Ishikawa (cell line): ENCODE data around the gene NRDC.

Experiments
- CEBPB ChIP-seq: IDR thresholded peaks from 2 replicates; pipeline ENCODE4 v1.6.1; 2012
- CREB1 ChIP-seq: IDR thresholded peaks from 2 replicates; pipeline ENCODE4 v1.6.1; 2012; ENCODE audit warnings: low read depth
- EGR1 ChIP-seq: IDR thresholded peaks from 2 replicates; pipeline ENCODE4 v1.6.1; 2012
- EP300 ChIP-seq: IDR thresholded peaks from 2 replicates; pipeline ENCODE4 v1.6.1; 2012; ENCODE audit warnings: borderline replicate concordance
- FOXM1 ChIP-seq: IDR thresholded peaks from 2 replicates; pipeline ENCODE4 v1.6.1; 2012; ENCODE audit warnings: low read depth, borderline replicate concordance
- MAX ChIP-seq: IDR thresholded peaks from 2 replicates; pipeline ENCODE4 v1.6.1; 2012
- NFIC ChIP-seq: IDR thresholded peaks from 2 replicates; pipeline ENCODE4 v1.6.1; 2012
- RAD21 ChIP-seq: IDR thresholded peaks from 2 replicates; pipeline ENCODE4 v1.6.1; 2012; ENCODE audit warnings: low read depth
- TAF1 ChIP-seq: IDR thresholded peaks from 2 replicates; pipeline ENCODE4 v1.6.1; 2012; ENCODE audit warnings: low read depth, mild to moderate bottlenecking
- TCF12 ChIP-seq: IDR thresholded peaks from 2 replicates; pipeline ENCODE4 v1.6.1; 2012; ENCODE audit warnings: low read depth
- TEAD4 ChIP-seq: IDR thresholded peaks from 2 replicates; pipeline ENCODE4 v1.6.1; 2012
- USF1 ChIP-seq: IDR thresholded peaks from 2 replicates; pipeline ENCODE4 v1.6.1; 2012
- YY1 ChIP-seq: IDR thresholded peaks from 2 replicates; pipeline ENCODE4 v1.6.1; 2012; ENCODE audit warnings: low read depth
- ZBTB7A ChIP-seq: IDR thresholded peaks from 2 replicates; pipeline ENCODE4 v1.6.1; 2012; ENCODE audit warnings: low read depth
- TF ChIP-seq, protein P1 (sequence below): IDR thresholded peaks from 2 replicates; pipeline ENCODE4 v1.6.1; 2012; ENCODE audit warnings: low read depth, mild to moderate bottlenecking

NRDC gene

DNA sequence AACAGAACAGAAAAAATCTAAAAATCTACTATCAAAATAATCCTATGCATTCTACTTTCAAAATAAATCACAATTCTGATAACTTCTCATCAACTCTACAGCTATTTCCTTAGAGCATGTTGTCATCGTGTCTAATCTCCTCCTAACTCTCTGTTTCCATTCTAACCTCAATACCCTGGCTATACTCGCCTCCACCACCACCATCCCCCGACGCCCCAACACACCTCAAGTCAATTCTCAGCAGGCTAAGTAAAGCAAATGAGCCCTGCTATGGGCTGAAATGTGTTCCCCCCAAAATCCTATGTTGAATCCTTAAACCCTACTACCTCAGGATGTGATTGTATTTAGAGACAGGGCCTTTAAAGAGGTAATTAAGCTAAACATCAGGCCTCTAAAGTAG is 34.6 kb downstream of the NRDC start:
- no peak for TF ChIP-seq CEBPB
- TF ChIP-seq ZBTB7A: no peak
- TF ChIP-seq NFIC: no peak
- TF ChIP-seq TEAD4: no peak
- TF ChIP-seq USF1: no peak
- no peak for TF ChIP-seq TAF1
- no peak for TF ChIP-seq EGR1
- no peak for TF ChIP-seq FOXM1

GRCh38 chr1:51842261-51842660 is 36.3 kb downstream of the NRDC start:
- no peak for TF ChIP-seq NFIC
- TF ChIP-seq EP300: no peak
- TF ChIP-seq CEBPB: no peak
- no peak for TF ChIP-seq YY1
- TF ChIP-seq TEAD4: no peak
- no peak for TF ChIP-seq FOXM1
- no peak for TF ChIP-seq EGR1
- no peak for TF ChIP-seq USF1
- no peak for TF ChIP-seq CREB1
- no peak for TF ChIP-seq ZBTB7A
- no peak for TF ChIP-seq TCF12
- TF ChIP-seq TAF1: no peak
- no peak for TF ChIP-seq MAX
- TF ChIP-seq RAD21: no peak
- TF ChIP-seq, protein P1, sequence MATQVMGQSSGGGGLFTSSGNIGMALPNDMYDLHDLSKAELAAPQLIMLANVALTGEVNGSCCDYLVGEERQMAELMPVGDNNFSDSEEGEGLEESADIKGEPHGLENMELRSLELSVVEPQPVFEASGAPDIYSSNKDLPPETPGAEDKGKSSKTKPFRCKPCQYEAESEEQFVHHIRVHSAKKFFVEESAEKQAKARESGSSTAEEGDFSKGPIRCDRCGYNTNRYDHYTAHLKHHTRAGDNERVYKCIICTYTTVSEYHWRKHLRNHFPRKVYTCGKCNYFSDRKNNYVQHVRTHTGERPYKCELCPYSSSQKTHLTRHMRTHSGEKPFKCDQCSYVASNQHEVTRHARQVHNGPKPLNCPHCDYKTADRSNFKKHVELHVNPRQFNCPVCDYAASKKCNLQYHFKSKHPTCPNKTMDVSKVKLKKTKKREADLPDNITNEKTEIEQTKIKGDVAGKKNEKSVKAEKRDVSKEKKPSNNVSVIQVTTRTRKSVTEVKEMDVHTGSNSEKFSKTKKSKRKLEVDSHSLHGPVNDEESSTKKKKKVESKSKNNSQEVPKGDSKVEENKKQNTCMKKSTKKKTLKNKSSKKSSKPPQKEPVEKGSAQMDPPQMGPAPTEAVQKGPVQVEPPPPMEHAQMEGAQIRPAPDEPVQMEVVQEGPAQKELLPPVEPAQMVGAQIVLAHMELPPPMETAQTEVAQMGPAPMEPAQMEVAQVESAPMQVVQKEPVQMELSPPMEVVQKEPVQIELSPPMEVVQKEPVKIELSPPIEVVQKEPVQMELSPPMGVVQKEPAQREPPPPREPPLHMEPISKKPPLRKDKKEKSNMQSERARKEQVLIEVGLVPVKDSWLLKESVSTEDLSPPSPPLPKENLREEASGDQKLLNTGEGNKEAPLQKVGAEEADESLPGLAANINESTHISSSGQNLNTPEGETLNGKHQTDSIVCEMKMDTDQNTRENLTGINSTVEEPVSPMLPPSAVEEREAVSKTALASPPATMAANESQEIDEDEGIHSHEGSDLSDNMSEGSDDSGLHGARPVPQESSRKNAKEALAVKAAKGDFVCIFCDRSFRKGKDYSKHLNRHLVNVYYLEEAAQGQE: no peak

- TF ChIP-seq CEBPB (no peak), EP300 (no peak), TAF1 (no peak), RAD21 (no peak), FOXM1 (no peak), USF1 (no peak), ZBTB7A (no peak), YY1 (no peak), TEAD4 (no peak), NFIC (no peak), TCF12 (no peak), CREB1 (no peak), MAX (no peak), EGR1 (no peak)
- TF ChIP-seq, protein P1: no peak
These were observed 37.6 kb downstream of the NRDC start for GRCh38 chr1:51840743-51841461.

- TF ChIP-seq TEAD4 (no peak), MAX (no peak), YY1 (no peak), NFIC (no peak), TAF1 (no peak), FOXM1 (no peak), CREB1 (no peak), USF1 (no peak), TCF12 (no peak)
These were observed 38.3 kb downstream of the NRDC start for GRCh38 chr1:51840182-51840581.

GRCh38 chr1:51839094-51839493 is 39.4 kb downstream of the NRDC start:
- TF ChIP-seq EGR1: no peak
- TF ChIP-seq MAX: no peak
- TF ChIP-seq CREB1: no peak
- TF ChIP-seq RAD21: no peak
- TF ChIP-seq FOXM1: no peak
- TF ChIP-seq ZBTB7A: no peak
- no peak for TF ChIP-seq TAF1
- no peak for TF ChIP-seq TCF12
- no peak for TF ChIP-seq NFIC
- TF ChIP-seq EP300: no peak
- TF ChIP-seq YY1: no peak
- TF ChIP-seq CEBPB: no peak
